HG02759 (cell line): ENCODE measurements around the gene POU2F1.
A peak's percentile ranks its signal among the peaks of the same experiment; 100 is the strongest.

Experiments
- ATAC-seq: cut with Tn5 transposase; IDR thresholded peaks from one replicate; pipeline ENCODE4 v1.9.1; 2021; ENCODE audit warnings: mild to moderate bottlenecking, moderate library complexity; ENCODE audit not compliant: unreplicated experiment

The POU2F1 gene

DNA sequence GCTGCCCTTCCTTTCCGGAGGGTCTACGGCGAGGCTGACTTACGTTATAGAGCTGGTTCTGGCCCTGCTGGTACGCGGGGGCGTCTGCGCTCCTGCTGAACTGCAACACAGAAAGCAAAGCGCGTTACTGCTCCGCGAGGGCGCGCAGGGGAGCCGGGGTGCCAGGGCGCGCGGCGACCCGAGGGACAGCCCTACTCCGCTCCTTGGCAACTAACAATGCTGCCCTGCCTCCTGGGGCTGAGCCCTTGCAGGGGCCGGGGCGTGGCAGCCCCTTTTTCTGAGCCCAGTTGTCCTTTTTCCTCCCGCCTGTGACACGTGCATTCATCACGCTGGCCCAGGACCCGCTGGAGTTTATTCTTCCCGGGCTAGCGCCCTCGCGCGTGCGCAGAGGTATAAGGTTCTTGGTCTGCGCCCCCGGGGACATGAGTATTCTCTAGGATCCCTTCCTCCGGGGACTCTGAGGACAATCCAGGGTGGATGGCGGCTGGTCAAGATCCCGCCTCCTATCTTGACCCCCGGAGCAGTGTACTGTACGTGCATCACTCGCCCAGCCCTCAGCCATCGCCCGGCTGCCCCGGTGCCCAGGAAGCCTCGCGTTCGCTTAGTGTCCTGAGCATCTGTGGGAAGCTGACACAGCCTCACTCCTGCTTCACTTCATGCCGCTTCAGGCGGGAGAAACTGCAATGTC lies 218.8 kb downstream of the POU2F1 start:
- peak; percentile 54 for ATAC-seq

DNA sequence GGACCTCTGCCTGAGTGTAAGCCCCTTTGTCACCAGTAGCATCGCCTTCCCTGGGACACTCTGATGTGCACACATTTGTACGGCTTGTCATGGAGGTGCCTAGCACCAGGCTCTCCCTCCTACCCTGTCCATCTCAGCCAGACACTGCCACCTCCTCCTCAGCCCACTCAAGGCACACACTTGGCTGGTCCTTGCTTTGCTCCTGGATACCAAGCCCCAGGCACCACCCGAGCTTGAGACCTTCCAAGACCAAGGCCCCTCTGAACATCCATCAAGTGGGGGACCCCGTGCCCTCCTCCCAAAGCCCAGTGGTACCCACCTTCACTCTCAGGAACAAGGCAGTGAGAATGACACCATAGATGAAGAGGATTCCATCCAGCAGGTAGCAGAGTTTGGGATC lies 219.7 kb downstream of the POU2F1 start:
- ATAC-seq: no peak

DNA sequence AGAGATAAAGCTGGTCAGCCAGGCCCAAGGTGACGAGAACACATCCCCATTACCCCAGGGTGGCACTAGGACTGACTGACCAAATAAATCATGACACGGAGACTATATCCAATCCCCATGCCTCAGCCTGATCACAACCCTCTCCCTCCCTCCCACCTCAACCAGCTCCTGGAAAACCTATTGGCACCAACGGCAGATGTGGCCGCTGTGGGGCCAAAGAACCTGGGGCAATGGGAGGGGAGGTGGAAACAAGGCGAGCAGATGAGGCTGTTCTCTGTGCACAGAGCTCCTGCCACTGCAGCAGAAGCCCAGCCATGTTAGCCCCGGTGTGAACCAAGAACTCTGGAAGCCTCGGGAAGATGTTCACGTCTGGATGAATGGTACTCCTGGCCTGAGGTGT lies 220.1 kb downstream of the POU2F1 start:
- ATAC-seq: no peak

DNA sequence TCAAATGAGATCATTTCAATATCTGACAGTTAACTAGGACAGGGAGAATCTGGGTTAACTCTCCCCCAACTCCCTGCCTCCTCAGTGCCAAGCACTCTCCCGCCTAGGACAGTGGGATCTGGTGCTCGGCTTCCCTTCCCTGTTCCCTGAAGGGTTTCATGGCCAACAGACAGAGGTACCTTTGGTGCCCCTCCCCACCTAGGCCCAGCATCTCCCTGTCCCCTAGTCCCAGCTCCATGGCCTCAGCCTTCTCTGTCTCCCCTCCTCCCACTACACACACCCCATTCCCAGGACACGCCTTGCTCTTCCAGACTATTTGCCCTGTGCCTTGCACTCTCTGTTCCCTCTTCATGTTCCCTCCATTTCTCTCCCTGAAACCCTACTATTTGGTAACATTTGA lies 220.5 kb downstream of the POU2F1 start:
- ATAC-seq: no peak

DNA sequence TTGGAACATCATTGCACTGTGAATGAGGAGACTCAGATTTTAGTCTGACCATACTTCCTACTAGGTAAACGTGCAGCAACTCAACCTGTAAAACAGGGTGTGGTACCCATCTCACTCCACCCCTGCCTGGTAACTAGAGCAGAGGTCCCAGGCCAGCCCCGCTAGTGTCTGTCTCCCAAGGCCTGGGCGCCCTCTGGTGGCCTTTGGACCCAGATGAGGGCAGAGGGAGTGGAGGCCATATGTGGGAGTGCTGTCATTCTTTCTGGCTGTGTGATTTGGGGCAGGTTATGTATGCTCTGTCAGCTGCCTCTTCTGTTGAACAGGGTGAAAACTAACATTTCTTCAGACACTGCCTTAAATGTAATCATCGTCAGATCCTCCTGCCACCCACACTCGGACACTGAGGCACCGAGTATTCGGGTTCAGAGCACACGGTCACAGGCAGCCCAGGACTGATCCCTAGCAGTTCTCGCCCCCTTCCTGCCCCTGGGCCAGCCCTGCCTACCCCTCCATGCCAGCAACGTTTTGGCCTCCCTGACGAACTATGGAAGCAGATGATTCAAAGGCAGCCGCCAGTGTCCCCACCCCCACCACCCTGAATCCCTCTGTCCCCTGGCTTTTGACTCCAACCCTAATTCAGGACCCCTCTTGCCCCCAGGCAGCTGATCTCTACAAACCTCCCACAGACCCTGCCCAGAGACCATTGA lies 221.6 kb downstream of the POU2F1 start:
- peak; percentile 92 for ATAC-seq

DNA sequence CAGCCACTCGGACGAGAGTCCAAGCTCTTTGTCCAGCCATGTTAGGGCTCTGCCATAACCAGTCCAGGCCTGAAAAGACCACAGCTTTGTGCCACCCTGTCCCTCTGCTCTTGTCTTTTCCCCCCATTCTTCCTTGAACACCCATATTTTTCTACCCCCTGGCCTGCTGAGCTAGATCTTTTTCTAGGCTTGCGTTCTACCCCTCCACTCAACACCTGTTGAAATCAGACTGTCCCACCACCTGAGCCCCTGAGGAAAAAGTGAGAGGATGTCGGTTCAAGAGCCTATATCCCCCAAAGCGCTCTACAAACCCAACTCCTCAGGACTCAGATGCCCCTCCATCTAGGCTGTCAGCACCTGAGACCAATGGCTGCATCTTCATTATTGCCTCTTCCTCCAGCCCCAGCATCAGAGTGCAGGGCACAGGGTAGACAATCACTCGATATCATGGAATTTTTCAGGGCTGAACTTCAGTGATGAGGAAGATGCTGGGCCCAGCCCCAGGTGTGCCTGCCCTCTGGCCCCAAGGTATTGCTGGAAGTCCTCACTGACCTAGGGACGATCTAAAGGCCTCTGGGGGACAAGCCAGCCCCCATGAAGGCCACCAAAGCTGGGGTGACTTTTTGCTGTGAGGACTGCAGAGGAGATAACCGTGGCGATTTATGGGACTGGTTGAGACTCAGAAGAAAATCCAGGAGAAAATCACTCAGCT lies 222.3 kb downstream of the POU2F1 start:
- ATAC-seq: no peak

DNA sequence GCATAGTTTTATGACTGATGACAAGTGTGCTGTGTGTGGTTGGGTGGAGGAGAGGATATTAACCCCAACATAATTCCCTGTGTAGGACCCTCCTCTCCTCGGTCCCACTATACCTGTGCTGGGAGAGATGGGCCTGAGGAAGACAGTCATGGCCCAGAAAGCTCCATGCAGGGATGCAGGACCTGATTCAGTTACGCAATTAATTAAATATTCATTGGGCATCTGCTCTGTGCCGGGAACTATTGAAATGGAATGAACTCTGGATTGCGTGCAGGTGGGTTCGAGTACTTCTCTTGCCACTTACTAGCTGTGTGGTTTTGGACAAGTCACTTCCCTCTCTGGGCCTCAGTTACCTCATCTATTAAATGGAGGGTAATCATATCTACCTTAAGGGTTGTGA lies 223.1 kb downstream of the POU2F1 start:
- no peak for ATAC-seq

DNA sequence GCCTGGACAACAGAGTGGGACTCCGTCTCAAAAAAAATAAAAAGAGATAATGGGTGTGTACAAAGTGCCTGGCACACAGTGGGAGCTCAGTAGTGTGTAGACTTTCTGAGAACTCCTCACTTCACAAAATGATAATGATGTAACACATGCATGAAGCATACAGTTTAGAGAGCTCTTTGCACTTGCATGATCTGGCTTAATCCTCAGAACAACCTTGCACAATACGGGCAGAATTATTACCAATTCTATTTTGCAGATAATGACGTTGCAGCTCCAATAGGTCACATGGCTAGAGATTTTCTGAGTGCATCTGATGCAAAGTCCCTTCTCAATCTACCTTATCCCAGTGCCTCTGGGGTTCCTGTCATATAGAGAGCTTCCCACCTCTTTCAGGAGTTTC lies 226.3 kb downstream of the POU2F1 start:
- ATAC-seq: no peak

DNA sequence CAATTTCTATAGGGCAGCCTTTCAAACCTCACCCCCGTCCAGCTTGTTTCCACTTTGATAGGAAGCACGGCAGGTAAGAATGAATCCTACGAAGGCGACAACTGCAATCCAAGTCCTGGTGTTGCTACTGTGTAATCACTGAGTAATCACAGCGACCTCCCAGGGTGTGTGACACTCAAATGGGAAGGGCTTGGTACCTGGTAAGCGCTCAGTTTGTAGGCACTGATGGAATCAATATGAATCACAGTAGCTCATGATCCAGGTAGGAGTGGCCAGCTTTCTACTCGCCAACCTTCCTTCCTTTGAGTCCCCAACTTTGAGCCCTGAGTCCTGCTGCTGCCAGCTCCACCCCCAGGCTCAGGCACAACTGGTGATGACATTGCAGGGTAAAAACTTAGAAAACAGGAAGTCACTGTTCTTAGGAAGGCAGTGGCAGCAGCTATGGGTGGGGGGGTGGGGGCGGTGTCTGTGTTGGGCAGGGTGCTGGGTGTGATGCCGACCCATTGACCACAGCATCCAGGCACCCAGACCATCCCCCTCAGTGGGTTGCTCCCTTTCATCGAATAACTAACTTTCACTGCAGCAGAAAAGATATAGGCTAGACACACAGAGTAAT lies 226.9 kb downstream of the POU2F1 start:
- peak; percentile 87 for ATAC-seq

DNA sequence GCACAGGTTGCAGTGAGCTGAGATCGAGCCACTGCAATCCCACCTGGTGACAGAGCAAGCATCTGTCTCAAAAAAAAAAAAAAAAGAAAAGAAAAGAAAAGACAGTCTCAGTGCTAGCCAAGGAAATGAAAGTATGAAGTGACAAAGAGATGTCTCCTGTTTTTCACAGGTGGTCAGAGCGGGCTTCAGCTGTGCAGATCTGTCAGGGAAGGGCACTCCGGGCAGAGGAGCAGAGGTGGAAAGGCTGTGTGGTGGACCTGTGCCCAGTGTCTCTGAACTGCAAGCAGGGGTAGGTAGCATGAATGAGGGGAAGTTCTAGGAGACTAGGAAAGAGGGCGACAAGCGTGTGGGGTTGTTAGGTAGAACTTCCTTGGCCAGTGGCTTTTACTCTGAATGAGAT lies 230.2 kb downstream of the POU2F1 start:
- ATAC-seq: no peak

DNA sequence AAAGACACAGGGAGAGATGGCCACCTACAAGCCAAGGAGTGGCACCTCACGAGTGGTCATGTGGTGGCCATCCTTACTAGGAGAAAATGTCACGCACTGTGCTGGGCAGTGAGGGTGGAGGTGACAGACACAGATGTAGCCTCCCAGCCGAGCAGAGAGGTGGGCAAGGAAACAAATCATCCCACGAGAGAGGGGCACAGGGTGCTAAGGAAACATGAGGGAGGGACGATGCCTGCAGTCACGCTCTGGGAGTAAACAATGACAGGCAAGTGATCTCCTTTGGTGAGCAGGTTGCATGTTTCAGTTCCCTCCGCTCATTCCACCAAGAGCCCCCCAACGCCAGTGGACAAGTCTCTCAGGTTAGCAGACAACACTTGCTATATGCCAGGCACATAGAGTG lies 231.8 kb downstream of the POU2F1 start:
- ATAC-seq: no peak

DNA sequence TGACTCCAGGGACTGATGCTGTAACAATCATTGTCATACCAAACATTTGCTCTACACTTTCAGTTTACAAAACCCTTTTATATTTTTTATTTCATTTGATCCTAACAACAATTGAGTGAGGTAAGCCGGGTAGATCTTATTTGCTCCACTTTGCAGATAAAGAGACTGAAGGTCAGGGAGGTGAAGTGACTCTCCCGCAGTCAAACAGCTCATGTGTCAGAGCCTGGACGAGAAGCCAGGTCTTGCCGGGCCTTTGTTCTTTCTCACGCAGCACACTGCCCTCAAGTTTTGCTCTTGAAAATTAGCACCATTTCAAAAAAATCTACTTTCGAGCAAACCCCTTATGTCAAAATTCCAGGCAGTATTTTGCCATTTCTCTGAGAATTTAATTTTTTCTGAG lies 232.4 kb downstream of the POU2F1 start:
- ATAC-seq: no peak

DNA sequence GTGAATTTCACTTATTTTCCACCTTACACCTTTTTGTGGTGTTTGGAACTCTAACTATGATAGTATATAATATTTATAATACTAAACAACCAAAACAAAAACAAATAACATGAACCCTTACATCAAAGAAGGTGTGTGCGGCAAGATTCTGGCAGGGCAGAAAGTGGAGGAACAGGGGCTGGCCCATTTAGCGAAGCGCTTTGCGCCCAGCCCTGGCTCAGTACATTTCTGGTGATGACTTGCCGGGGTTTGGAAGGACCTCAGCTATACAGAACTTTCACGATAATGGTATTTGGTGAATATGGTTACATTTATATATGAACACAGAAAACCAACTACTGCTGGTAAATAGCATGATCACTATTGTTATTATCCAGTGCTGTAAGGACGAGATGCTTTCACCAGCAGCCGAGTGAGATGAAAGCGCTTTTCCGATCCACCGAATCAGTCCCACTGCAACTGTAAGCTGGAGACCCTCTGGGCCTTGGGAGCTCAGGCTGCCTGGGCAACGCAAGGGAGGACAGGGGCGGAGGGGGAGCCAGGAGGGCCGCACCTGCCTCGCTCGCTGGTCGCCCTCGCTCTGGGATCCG lies 233.7 kb downstream of the POU2F1 start:
- ATAC-seq: no peak

DNA sequence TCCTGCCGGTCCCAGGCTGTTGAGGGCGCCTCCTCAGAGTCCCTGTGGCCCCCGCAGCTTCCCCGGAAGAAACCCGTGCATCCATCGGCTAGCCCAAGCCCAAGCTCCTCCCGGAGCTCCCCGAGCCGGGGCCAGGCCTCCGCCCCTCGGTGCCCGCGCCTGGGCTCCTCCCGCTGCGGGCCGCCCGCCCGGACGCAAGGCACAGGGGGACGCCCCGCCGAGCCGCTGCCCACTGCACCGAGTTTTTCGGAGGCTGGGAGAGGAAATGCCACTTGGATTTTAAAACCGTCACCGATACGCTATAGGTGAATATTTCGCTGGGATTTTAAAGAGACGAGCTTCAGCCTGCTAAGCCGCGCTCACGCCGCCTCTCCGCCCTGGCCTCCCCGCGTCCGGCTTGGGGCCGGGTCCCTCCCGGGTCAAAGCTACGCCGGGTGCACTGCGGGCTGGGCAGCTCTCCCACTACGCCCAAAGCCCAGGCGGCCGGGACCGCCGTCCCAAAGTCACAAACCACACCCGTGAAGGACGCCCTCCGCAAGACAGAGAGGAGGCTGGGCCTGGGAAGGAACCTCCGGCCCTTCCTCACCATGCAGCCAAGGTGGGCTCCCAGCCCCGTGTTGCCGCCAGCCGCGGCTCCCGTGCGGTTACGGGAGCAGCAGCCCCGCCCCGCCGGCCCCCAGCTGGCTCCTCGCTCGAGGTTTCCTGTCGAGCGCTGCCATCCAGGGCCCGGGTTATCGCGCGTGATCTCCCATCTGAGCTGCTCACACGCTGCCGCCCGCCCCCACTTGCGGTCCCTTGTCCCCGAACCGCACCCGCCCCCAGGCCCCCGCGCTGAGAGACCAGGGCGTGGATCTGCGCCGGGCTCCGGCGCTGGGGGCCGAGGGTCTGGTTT lies 234.5 kb downstream of the POU2F1 start:
- ATAC-seq: peak; percentile 70

DNA sequence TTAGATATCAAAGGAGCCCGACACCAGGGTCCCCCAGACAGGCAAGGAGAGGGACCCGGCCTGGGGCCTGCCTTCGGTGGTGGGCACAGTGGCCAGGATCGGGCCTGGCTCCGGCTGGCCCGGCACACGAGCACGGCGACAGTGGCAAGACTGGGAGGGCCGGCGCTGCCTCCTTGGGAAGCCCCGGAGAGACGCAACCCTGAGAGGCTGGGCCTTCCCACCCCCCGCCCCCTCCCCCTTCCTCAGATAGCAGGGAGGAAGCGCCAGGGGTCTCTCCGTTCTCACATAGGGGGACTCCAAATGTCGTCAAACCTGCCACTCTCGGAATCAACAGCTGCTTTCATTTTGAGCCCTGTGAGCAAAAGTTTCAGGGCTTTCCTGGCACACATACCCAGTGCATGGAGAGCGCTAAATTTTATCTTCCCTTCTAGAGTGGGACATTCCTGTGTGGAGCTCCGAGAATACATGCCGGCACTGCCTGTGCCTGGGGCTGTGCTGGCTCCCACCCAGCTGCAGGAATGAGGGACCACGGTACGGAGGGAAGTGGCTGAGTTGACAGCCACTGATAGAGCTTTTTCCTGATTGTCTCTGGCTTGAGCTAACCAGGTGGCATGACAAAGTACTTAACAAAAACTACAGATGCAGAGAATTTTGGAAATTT lies 235.2 kb downstream of the POU2F1 start:
- peak; percentile 42 for ATAC-seq

DNA sequence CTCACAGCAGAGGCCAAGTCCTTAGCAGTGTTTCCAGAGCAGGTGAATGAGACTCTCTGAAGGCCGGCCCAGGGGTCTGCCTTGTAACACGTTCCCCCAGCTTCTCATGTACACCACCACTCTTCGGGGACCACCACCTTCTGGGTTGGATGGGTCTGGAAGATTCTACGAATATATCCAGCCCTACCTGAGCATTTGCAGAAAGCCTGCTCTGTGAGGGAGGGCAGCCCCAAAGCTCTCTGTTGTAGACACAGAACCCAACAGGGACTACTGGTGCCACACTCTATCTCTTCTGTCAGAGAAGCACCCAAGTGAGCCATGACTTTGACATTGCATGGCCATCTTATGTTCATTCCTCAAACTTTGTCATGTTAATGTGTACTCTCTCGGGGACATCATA lies 235.8 kb downstream of the POU2F1 start:
- no peak for ATAC-seq

DNA sequence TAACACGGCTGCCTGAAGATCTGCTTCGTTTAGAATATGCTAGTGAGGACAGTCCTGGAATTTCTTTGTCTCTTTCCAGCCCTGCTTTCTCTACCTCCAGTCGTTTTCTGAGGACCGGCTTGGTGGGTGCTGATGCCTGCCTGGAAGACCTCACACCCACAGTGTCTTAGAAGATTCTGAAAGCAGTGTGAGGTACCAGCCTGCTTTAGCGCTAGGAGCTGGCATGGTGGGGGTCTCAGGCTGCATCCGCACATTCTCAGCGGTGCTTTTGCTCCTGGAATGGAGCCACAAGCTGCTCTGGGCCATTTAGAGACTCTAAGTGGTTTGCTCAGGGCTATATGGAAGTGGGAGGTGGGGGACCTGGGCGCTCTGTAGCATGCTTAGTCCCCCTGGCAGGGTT lies 236.2 kb downstream of the POU2F1 start:
- ATAC-seq: no peak

DNA sequence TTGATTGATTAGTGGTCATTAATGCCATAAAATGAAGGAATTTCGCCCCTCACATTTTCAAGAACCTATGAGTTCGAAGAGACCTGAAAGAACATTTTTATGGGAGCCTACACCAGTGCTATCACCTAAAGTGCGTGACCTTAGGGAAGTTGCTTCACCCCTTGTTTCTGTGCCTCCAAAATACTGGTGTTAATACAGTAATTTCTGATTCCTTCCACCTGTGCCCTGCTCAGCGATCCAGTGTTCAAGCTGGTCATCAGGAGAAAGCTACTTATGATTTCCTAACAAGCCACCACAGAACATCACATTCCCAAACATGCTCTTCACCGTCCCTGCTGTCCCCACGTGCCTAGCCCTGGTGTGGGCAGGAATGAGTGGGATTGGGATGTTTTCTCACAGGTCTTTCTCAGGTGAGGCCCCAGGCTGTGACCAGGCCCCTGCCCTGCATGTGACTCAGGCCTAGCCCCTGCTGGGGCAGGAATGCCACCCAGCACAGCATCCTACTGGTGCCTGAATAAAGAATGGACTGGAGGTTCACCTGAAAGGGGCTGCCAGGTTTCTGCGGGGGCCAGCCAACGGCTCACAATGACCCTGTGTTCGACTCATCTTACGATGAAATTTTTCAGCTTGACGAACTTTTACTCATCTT lies 237.4 kb downstream of the POU2F1 start:
- no peak for ATAC-seq

DNA sequence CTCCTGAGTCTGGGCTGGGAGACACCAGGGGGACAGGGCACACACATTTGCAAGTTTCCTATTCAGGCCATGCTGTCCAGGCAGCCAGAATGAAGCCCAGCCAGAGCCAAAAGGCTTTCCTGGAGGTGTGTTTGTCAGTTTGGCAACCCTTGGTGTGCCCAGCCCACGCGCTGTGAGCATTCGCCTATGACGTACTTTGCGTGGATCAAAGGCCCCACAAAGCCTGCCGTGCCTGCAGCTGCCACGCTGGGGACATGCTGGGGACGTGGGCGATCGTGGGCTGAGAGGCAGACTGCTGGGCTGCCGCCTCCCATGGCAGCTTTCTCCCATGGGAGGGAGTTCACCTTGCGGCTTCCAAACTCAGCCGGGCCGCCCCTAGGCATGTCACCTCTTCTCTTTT lies 240.2 kb downstream of the POU2F1 start:
- no peak for ATAC-seq
